ENCODE measurements around the gene JARID2. TPM values are rescaled to one million over a fixed set of nuclear protein-coding genes. Genes with fewer than 3 reads are reported as not detected.

JARID2 gene
- total RNA-seq, 1 donor from 2014 or later = 5.0 TPM

DNA sequence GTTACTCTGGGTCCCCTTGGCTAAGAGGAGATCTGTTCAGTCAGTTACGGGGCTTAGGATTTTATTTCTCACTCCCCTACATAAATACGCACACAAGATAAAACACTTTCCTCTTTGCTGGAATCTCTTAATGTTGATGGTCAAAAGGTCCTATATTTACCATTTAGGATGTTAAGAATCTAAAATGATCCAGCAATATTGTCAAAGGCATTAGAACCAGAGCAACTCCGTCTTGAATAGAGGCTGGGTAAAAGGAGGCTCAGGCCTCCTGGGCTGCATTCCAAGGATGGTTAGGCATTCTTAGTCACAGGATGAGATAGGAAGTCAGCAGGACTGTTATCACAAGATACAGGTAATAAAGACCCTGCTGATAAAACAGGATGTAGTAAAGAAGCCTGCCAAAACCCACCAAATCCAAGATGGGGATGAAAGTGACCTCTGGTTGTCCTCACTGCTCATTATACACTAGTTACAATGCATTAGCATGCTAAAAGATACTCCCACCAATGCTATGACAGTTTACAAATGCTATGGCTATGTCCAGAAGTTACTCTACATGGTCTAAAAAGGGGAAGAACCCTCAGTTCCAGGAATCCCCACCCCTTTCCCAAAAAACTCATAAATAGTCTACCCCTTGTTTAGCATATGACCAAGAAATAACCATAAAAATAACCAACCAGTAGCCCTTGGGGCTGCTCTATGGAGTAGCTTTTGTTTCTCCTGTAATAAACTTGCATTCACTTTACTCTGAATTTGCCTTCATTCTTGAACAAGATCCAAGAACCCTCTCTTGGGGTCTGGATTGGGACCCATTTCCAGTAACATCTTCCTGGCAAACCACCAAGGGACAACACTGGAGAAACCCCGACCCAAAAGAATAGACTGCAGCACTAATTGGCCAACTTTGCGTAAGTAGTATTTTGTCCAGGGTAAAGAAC lies 309.5 kb downstream of the JARID2 start:
- Histone ChIP-seq H3K9me3 (no peaks in the 10 kb centered on the region), H3K27me3 (no peaks in the 10 kb centered on the region), H3K36me3 (no peaks in the 10 kb centered on the region), H3K4me1 (no peaks in the 10 kb centered on the region), H3K27ac (no peak overlapping the region), H3K4me3 (no peak overlapping the region)
- intact Hi-C loops (cut with DNase I) = no loop called here
- DNase-seq (ENCODE audit: low spot score in 2 of 2) = no peak
- TF ChIP-seq, protein P1, sequence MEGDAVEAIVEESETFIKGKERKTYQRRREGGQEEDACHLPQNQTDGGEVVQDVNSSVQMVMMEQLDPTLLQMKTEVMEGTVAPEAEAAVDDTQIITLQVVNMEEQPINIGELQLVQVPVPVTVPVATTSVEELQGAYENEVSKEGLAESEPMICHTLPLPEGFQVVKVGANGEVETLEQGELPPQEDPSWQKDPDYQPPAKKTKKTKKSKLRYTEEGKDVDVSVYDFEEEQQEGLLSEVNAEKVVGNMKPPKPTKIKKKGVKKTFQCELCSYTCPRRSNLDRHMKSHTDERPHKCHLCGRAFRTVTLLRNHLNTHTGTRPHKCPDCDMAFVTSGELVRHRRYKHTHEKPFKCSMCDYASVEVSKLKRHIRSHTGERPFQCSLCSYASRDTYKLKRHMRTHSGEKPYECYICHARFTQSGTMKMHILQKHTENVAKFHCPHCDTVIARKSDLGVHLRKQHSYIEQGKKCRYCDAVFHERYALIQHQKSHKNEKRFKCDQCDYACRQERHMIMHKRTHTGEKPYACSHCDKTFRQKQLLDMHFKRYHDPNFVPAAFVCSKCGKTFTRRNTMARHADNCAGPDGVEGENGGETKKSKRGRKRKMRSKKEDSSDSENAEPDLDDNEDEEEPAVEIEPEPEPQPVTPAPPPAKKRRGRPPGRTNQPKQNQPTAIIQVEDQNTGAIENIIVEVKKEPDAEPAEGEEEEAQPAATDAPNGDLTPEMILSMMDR (IDR thresholded peaks at IDR 0.05) = no peak

DNA sequence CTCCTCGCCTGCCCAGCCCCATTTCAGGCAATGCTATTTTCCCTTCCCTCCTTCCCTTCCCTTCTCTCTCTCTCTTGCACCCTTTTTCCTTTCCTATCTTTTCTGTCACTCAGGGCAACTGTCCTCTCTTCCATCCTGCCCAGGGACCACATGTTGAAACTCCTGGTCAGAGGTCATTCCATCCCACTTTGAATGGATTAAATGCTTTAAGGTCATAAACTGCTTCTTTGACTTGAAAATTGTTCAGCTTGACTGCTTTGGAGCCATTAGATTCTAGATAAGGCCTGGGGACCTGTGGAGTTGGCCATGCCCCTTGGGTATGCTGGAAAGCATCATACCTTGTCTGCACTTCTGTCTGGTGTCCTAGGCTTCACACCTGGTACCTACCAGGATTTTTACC lies 310.8 kb downstream of the JARID2 start:
- no peak overlapping the region for H3K4me3 ChIP-seq
- H3K27ac ChIP-seq = no peak overlapping the region
- TF ChIP-seq, protein P1 (IDR thresholded peaks at IDR 0.05) = no peak
- no peaks in the 10 kb centered on the region for H3K27me3 ChIP-seq
- no peaks in the 10 kb centered on the region for H3K9me3 ChIP-seq
- intact Hi-C loops (cut with DNase I) = no loop called here
- H3K36me3 ChIP-seq = no peaks in the 10 kb centered on the region
- DNase-seq (ENCODE audit: low spot score in 2 of 2) = no peak
- H3K4me1 ChIP-seq = no peaks in the 10 kb centered on the region

DNA sequence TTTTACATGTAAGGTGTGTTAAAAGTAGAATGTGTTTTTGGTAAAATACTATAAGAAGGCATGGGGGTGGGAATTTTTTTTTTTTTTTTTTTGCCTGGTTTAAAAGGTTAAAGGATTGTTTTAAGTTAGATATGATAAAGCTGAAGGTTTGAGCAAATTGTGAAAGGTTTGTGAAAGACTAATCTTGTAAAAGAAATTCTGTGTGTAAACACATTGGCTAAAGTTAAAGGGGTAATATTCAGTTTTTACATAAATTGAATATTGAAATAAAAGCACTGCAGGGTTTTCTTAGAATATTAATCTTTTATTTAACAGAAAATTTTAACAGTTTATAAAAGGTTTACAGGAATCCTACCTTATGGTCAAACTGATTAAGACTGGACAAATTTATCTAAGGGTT lies 311.3 kb downstream of the JARID2 start:
- no peak overlapping the region for H3K4me3 ChIP-seq

DNA sequence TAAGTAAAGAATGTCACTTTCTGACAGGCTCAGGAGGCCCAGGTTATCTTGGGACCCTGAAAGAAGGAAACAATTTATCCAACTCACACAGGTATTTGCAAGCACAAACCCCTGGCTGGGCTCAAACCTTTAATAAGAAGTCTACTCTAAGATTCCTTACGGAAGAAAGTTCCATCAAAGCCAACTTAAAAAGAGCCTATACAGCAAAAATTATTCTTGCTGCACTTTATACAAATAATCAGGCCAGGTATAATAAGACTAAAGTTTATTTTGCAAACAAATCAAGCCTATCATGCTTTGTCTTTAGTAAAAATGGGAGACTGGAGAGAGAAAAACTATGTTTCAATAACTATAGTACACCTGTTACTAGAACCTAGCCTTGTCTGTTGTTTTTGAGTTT lies 314.8 kb downstream of the JARID2 start:
- Histone ChIP-seq H3K4me3 (no peak overlapping the region), H3K4me1 (no peaks in the 10 kb centered on the region), H3K36me3 (no peaks in the 10 kb centered on the region), H3K27ac (no peak overlapping the region), H3K27me3 (no peaks in the 10 kb centered on the region), H3K9me3 (no peaks in the 10 kb centered on the region)
- TF ChIP-seq, protein P1 (IDR thresholded peaks at IDR 0.05) = no peak
- no peak for DNase-seq (ENCODE audit: low spot score in 2 of 2)
- intact Hi-C loops (cut with DNase I) = no loop called here

More for the DNA sequence above, 311.3 kb downstream of the JARID2 start:
- TF ChIP-seq, protein P1 (IDR thresholded peaks at IDR 0.05) = no peak
- Histone ChIP-seq H3K27ac (no peak overlapping the region), H3K36me3 (no peaks in the 10 kb centered on the region), H3K27me3 (no peaks in the 10 kb centered on the region), H3K9me3 (no peaks in the 10 kb centered on the region), H3K4me1 (no peaks in the 10 kb centered on the region)
- intact Hi-C loops (cut with DNase I) = no loop called here
- no peak for DNase-seq (ENCODE audit: low spot score in 2 of 2)

DNA sequence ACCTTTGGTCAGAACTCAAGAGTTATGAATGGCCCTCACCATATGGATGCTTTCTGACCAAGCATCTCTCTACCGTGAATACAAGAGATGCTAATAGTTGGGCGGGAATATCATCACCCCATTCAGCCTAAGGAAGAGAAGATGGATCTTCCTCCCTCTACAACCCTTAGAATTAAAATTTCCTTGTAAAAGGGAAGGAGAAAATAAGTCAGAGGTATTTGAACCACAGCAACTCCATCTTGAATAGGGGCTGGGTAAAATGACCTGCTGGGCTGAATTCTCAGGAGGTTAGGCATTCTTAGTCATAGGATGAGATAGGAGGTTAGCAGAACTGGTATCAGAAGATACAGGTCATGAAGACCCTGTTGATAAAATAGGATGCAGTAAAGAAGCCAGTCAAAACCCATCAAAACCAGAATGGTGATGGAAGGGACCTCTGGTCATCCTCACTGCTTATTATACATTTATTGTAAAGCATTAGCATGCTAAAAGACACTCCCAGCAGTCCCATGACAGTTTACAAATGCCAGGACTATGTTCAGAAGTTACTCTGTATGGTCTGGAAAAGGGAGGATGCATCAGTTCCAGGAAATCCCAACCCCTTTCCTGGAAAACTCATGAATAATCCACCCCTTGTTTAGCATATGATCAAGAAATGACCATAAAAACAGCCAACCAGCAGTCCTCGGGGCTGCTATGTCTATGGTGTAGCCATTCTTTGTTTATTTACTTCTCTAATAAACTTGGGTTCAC lies 315.8 kb downstream of the JARID2 start:
- no peak for DNase-seq (ENCODE audit: low spot score in 2 of 2)
- H3K27me3 ChIP-seq = no peaks in the 10 kb centered on the region
- no peak overlapping the region for H3K27ac ChIP-seq
- H3K9me3 ChIP-seq = no peaks in the 10 kb centered on the region
- TF ChIP-seq, protein P1 (IDR thresholded peaks at IDR 0.05) = no peak
- no peaks in the 10 kb centered on the region for H3K4me1 ChIP-seq
- no peaks in the 10 kb centered on the region for H3K36me3 ChIP-seq
- H3K4me3 ChIP-seq = no peak overlapping the region
- intact Hi-C loops (cut with DNase I) = no loop called here

Measured in ascending aorta (tissue), 2 donors.